OCI-LY1 (cell line): ENCODE data around the gene FNDC8.
"Not testable (repeated sequence)": the region's sequence is repeated elsewhere in the genome, so short reads cannot be mapped to it uniquely, and the experiment has no call there.

Experiments used
- CTCF ChIP-seq: fragments of 200-600 bp; sonication (generic), shearing (Covaris generic); IDR thresholded peaks from 2 replicates; pipeline ENCODE4 v1.5.1; 2017; ENCODE audit warnings: mild to moderate bottlenecking, antibody characterized with exemption, low read length, moderate library complexity, mixed read lengths
- EZH2 ChIP-seq: fragments of 200-600 bp; sonication (generic), shearing (Covaris generic); IDR thresholded peaks from 2 replicates; pipeline ENCODE4 v1.8.0; 2017; ENCODE audit warnings: borderline replicate concordance, mixed run types, mild to moderate bottlenecking, antibody characterized with exemption, low read length, moderate library complexity, mixed read lengths

DNA sequence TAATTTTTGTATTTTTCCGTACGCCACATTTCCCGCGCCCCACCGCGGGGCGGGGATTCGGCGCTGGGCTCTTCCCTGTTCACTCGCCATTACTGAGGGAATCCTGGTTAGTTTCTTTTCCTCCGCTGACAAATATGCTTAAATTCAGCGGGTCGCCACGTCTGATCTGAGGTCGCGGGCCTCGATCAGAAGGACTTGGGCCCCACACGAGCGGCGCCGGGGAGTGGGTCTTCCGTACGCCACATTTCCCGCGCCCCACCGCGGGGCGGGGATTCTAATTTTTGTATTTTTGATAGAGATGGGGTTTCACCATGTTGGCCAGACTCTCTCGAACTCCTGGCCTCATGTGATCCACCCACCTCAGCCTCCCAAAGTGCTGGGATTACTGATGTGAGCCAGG lies 29.7 kb downstream of the FNDC8 start:
- not testable (repeated sequence) for TF ChIP-seq CTCF, EZH2
